Lower lobe of right lung (tissue), 2 donors: ENCODE measurements around the gene MACF1. TPM values are rescaled to one million over a fixed set of nuclear protein-coding genes. Genes with fewer than 3 reads are reported as not detected.
"Not testable (repeated sequence)": the region's sequence is repeated elsewhere in the genome, so short reads cannot be mapped to it uniquely, and the experiment has no call there.

Experiments
- ATAC-seq, 2 donors: fragments of 200-7000 bp; cut with Tn5 transposase; one replicate each; pipeline ENCODE4 v1.9.1; 2020 to 2022; ENCODE audit warnings: mild to moderate bottlenecking in 2 of 2, moderate library complexity in 2 of 2
- DNase-seq: peaks from one replicate; pipeline ENCODE4 v3.0.0-alpha.2; 2020
- H3K27ac ChIP-seq: fragments of 200-600 bp; one replicate; pipeline ENCODE4 v1.8.0; 2022
- H3K27me3 ChIP-seq: fragments of 200-600 bp; one replicate; pipeline ENCODE4 v1.8.0; 2022; ENCODE audit warnings: low read depth
- H3K36me3 ChIP-seq: fragments of 200-600 bp; one replicate; pipeline ENCODE4 v1.8.0; 2022; ENCODE audit warnings: mild to moderate bottlenecking
- H3K4me1 ChIP-seq: fragments of 200-600 bp; one replicate; pipeline ENCODE4 v1.8.0; 2022
- H3K4me3 ChIP-seq: fragments of 200-600 bp; one replicate; pipeline ENCODE4 v1.8.0; 2022; ENCODE audit warnings: mild to moderate bottlenecking
- H3K9me3 ChIP-seq: fragments of 200-600 bp; one replicate; pipeline ENCODE4 v1.8.0; 2022
- CTCF ChIP-seq: fragments of 200-600 bp; IDR thresholded peaks from one replicate; pipeline ENCODE4 v1.8.0; 2022; ENCODE audit warnings: antibody characterized with exemption, mild to moderate bottlenecking
- intact Hi-C: fragments of 100-400 bp; cut with DNase I; formaldehyde crosslinking; loops from one replicate; pipeline ENCODE4 v1.11.0; 2022
- total RNA-seq: library from RNA; stranded (reverse); fragmentation: NEBNext Ultra II Directional; extraction: Animal tissue kit (Norgen Biotek cat#: 25700); gene quantifications from one replicate; pipeline ENCODE4 v1.2.1, GENCODE V29; 2021
- donor health status: DM: no; HTN: yes; CAD: no; lungs with severe emphysema.

Gene MACF1
- total RNA-seq, 1 donor from 2014 or later, result 506 TPM

- intact Hi-C loops, result no loop called here
- TF ChIP-seq CTCF, result no peak
Measured at GRCh38 chr1:39472826-39473225, 268.3 kb downstream of the MACF1 start.

GRCh38 chr1:39473324-39473723 is 268.8 kb downstream of the MACF1 start:
- Histone ChIP-seq H3K27me3 (no peaks in the 10 kb centered on the region), H3K9me3 (no peaks in the 10 kb centered on the region), H3K27ac (no peak overlapping the region), H3K4me3 (no peak overlapping the region), H3K4me1 (no peaks in the 10 kb centered on the region), H3K36me3 (peaks cover 90% of the 10 kb centered on the region)
- ATAC-seq (no peak), DNase-seq (no peak)
- intact Hi-C loops, result no loop called here
- TF ChIP-seq CTCF, result no peak

More at GRCh38 chr1:39472826-39473225, 268.3 kb downstream of the MACF1 start:
- peaks cover 90% of the 10 kb centered on the region for H3K36me3 ChIP-seq
- H3K27me3 ChIP-seq, result no peaks in the 10 kb centered on the region
- no peaks in the 10 kb centered on the region for H3K4me1 ChIP-seq
- H3K27ac ChIP-seq, result no peak overlapping the region
- no peak overlapping the region for H3K4me3 ChIP-seq
- no peak for DNase-seq
- ATAC-seq, result no peak
- H3K9me3 ChIP-seq, result no peaks in the 10 kb centered on the region

GRCh38 chr1:39474810-39475209 is 270.3 kb downstream of the MACF1 start:
- H3K36me3 ChIP-seq, result peaks cover 90% of the 10 kb centered on the region
- intact Hi-C loops, result no loop called here

GRCh38 chr1:39475551-39475950 is 271.1 kb downstream of the MACF1 start:
- H3K4me3 ChIP-seq, H3K4me1 ChIP-seq, intact Hi-C loops, H3K9me3 ChIP-seq, H3K27me3 ChIP-seq, H3K27ac ChIP-seq, DNase-seq: not testable (repeated sequence)
- ATAC-seq, result peak in 1 of 2 donors; percentile 27
- peaks cover 90% of the 10 kb centered on the region for H3K36me3 ChIP-seq

More at GRCh38 chr1:39474810-39475209, 270.3 kb downstream of the MACF1 start:
- no peaks in the 10 kb centered on the region for H3K9me3 ChIP-seq
- no peaks in the 10 kb centered on the region for H3K4me1 ChIP-seq
- H3K27me3 ChIP-seq, result no peaks in the 10 kb centered on the region
- H3K27ac ChIP-seq, result no peak overlapping the region
- no peak for ATAC-seq
- no peak for TF ChIP-seq CTCF
- no peak for DNase-seq
- H3K4me3 ChIP-seq, result no peak overlapping the region

- DNase-seq (no peak), ATAC-seq (no peak)
- Histone ChIP-seq H3K36me3 (peaks cover 90% of the 10 kb centered on the region), H3K27ac (no peak overlapping the region), H3K27me3 (no peaks in the 10 kb centered on the region), H3K4me3 (no peak overlapping the region), H3K4me1 (no peaks in the 10 kb centered on the region), H3K9me3 (no peaks in the 10 kb centered on the region)
- no peak for TF ChIP-seq CTCF
- intact Hi-C loops, result no loop called here
Measured at GRCh38 chr1:39478126-39478915, 273.8 kb downstream of the MACF1 start.

GRCh38 chr1:39481289-39481688 is 276.8 kb downstream of the MACF1 start:
- peaks cover 96% of the 10 kb centered on the region for H3K36me3 ChIP-seq
- H3K9me3 ChIP-seq, result no peaks in the 10 kb centered on the region
- no peak for TF ChIP-seq CTCF
- no peak for ATAC-seq
- no peaks in the 10 kb centered on the region for H3K4me1 ChIP-seq
- H3K27ac ChIP-seq, result no peak overlapping the region
- H3K27me3 ChIP-seq, result no peaks in the 10 kb centered on the region
- H3K4me3 ChIP-seq, result no peak overlapping the region
- DNase-seq, result no peak
- intact Hi-C loops, result no loop called here
